ENCODE results near the gene ANTXR1. TPM values are rescaled to one million over a fixed set of nuclear protein-coding genes. Genes with fewer than 3 reads are reported as not detected.

Gene ANTXR1
- total RNA-seq, 1 experiment from 2014 or later, result 37.3 TPM

- Mint-ChIP-seq H3K4me1 (peaks cover 28 to 31% of the 10 kb centered on the region in 2 experiments), H3K36me3 (ENCODE audit: insufficient read depth in 1 of 3, low read depth in 3 of 3) (peaks cover 17 to 21% (median 20%) of the 10 kb centered on the region in 3 experiments; a peak in 6 of 7 replicates), H3K27me3 (ENCODE audit: low read depth) (no peaks in the 10 kb centered on the region), H3K4me3 (no peak overlapping the region), H3K9me3 (no peaks in the 10 kb centered on the region), H3K27ac (no peak overlapping the region)
- Histone ChIP-seq H3K9ac (ENCODE audit: extremely low read depth, insufficient read length, low read length) (no peak overlapping the region), H3K9me3 (ENCODE audit: control insufficient read depth, low read depth, low read length) (no peaks in the 10 kb centered on the region), H3K18ac (ENCODE audit: insufficient read length, low read depth, low read length) (no peak overlapping the region), H3K56ac (ENCODE audit: insufficient read length, low read depth, low read length) (no peak overlapping the region), H3K23ac (ENCODE audit: insufficient read length, low read depth, low read length) (no peak overlapping the region), H4K91ac (ENCODE audit: insufficient read length, low read depth, low read length) (no peak overlapping the region), H4K8ac (replicated peaks; ENCODE audit: insufficient read length, low read depth, low read length) (no peak overlapping the region), H3K79me2 (ENCODE audit: insufficient read depth, low read length) (no peaks in the 10 kb centered on the region), H2AFZ (ENCODE audit: low read length) (no peak overlapping the region), H2BK20ac (ENCODE audit: low read depth, low read length, poor library complexity, severe bottlenecking) (no peak overlapping the region), H3K27me3 (ENCODE audit: insufficient read depth, low read length) (no peaks in the 10 kb centered on the region), H2BK12ac (ENCODE audit: insufficient read length, low read depth, low read length) (no peak overlapping the region), H3K23me2 (ENCODE audit: insufficient read length, low read depth, low read length, poor library complexity, severe bottlenecking) (no peaks in the 10 kb centered on the region), H3K4ac (ENCODE audit: low read depth, low read length) (no peak overlapping the region), H3K79me1 (ENCODE audit: insufficient read depth, low read depth, low read length, poor library complexity, severe bottlenecking) (no peaks in the 10 kb centered on the region), H3K4me1 (ENCODE audit: insufficient read depth, low read length) (peaks cover 11% of the 10 kb centered on the region; the same call in 1 of the 2 replicates), H3K14ac (ENCODE audit: insufficient read depth, low read length) (no peak overlapping the region), H2BK15ac (ENCODE audit: low read depth, low read length) (no peak overlapping the region), H2AK5ac (ENCODE audit: insufficient read length, low read length) (no peak overlapping the region), H2BK5ac (ENCODE audit: insufficient read length, low read length) (no peak overlapping the region), H3T11ph (ENCODE audit: low read length) (no peak overlapping the region), H3K27ac (ENCODE audit: insufficient read length, low read depth, low read length) (no peak overlapping the region), H4K20me1 (ENCODE audit: control insufficient read depth, insufficient read depth, insufficient read length) (no peaks in the 10 kb centered on the region), H4K5ac (ENCODE audit: insufficient read length, low read depth, low read length) (no peak overlapping the region), H3K4me2 (ENCODE audit: insufficient read depth, insufficient read length, low read length) (no peak overlapping the region), H2BK120ac (ENCODE audit: low read depth, low read length, poor library complexity, severe bottlenecking) (no peak overlapping the region)
- no peak for TF ChIP-seq CTCF (conservative IDR thresholded peaks at IDR 0.05)
- no CpG with 5 or more reads among the region's 1 CpG for WGBS (ENCODE audit: extremely low coverage, insufficient read length, low lambda C conversion rate)
- DNase-seq, result no peak
Measured at GRCh38 chr2:69180227-69180626, 167.2 kb downstream of the ANTXR1 start.
